Mucosa of descending colon (tissue), 3 donors: ENCODE results near the gene EXOC6B. TPM values are rescaled to one million over a fixed set of nuclear protein-coding genes. Genes with fewer than 3 reads are reported as not detected.

Experiments used
- ATAC-seq: fragments of 200-7000 bp; cut with Tn5 transposase; one replicate; pipeline ENCODE4 v1.9.1; 2020; ENCODE audit warnings: mild to moderate bottlenecking, moderate library complexity
- DNase-seq, 3 donors: peaks; one replicate each; pipeline ENCODE4 v3.0.0-alpha.2; 2020
- H3K36me3 ChIP-seq: fragments of 200-600 bp; one replicate; pipeline ENCODE4 v1.8.0; 2021; ENCODE audit warnings: low read depth, mild to moderate bottlenecking
- H3K4me1 ChIP-seq: fragments of 200-600 bp; one replicate; pipeline ENCODE4 v1.8.0; 2021; ENCODE audit warnings: low read depth, mild to moderate bottlenecking
- H3K4me3 ChIP-seq: fragments of 200-600 bp; one replicate; pipeline ENCODE4 v1.8.0; 2021; ENCODE audit warnings: mild to moderate bottlenecking
- H3K9me3 ChIP-seq: fragments of 200-600 bp; one replicate; pipeline ENCODE4 v1.8.0; 2021; ENCODE audit warnings: mild to moderate bottlenecking
- intact Hi-C, 2 donors: fragments of 100-400 bp; cut with DNase I in 1 of 2; cut with micrococcal nuclease in 1 of 2; formaldehyde crosslinking; loops; one replicate each; pipeline versions ENCODE4 v1.11.0 to v1.11.1; 2022; cut with DNase I, micrococcal nuclease
- total RNA-seq, 3 donors: library from RNA; stranded (reverse); fragmentation: NEBNext Ultra II Directional in 2 of 3; extraction: Animal tissue kit (Norgen Biotek cat#: 25700) in 2 of 3; gene quantifications; one replicate each; pipeline versions ENCODE4 v1.2.1 to v1.2.4, GENCODE V29; 2021 to 2023
- TF ChIP-seq, protein P1 (sequence below): fragments of 200-600 bp; IDR thresholded peaks from one replicate; pipeline ENCODE4 v1.8.0; 2022; ENCODE audit warnings: antibody characterized with exemption, mild to moderate bottlenecking
- donor health status: DM: no; HTN: no; CAD: no; lungs with moderate emphysema.
- donor health status: DM: no; HTN: no; CAD: no.
- donor health status: DM: no; HTN: yes; CAD: no.

The EXOC6B gene
- total RNA-seq, 3 donors from 2014 or later, result 19.4 to 52.4 (median 28.8) TPM

DNA sequence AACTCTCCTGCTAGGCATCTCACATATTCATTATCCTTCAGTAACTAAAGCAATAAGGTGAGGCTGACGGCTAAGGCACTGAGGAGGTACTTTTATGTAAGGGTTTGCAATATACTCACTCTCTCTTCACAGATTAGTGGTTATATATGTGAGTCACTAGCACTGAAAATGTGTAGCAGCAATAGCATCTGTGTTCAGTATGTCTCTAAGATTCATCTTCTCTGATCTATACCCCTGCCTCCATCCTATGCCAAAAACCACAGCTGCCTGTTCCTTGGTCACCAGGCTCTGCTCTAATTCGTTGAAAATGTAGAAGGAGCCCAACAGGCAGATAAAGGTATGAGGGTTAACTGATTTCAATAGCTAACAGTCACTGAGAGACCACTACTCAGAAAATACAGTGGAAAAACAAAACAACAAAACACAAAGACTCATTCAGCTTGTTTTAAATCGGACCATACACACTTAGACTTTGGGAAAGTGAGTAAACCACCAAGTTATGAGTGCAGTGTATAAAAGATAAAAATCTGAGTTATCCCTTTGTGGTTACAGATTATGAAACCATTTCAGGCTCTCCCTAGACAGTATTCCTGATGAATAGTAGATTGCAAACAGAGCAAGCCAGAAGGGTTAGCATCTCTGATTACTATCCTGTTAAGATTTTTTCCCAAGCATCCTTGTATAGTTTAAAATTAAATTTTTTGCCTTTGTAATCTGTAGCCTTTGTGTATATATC lies 602.8 kb downstream of the EXOC6B start:
- TF ChIP-seq, protein P1, sequence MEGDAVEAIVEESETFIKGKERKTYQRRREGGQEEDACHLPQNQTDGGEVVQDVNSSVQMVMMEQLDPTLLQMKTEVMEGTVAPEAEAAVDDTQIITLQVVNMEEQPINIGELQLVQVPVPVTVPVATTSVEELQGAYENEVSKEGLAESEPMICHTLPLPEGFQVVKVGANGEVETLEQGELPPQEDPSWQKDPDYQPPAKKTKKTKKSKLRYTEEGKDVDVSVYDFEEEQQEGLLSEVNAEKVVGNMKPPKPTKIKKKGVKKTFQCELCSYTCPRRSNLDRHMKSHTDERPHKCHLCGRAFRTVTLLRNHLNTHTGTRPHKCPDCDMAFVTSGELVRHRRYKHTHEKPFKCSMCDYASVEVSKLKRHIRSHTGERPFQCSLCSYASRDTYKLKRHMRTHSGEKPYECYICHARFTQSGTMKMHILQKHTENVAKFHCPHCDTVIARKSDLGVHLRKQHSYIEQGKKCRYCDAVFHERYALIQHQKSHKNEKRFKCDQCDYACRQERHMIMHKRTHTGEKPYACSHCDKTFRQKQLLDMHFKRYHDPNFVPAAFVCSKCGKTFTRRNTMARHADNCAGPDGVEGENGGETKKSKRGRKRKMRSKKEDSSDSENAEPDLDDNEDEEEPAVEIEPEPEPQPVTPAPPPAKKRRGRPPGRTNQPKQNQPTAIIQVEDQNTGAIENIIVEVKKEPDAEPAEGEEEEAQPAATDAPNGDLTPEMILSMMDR, result no peak
- ATAC-seq, result no peak
- no peak overlapping the region for H3K4me3 ChIP-seq
- intact Hi-C loops, result no loop called here
- DNase-seq, result no peak
- no peaks in the 10 kb centered on the region for H3K9me3 ChIP-seq
- no peaks in the 10 kb centered on the region for H3K36me3 ChIP-seq
- no peaks in the 10 kb centered on the region for H3K4me1 ChIP-seq

DNA sequence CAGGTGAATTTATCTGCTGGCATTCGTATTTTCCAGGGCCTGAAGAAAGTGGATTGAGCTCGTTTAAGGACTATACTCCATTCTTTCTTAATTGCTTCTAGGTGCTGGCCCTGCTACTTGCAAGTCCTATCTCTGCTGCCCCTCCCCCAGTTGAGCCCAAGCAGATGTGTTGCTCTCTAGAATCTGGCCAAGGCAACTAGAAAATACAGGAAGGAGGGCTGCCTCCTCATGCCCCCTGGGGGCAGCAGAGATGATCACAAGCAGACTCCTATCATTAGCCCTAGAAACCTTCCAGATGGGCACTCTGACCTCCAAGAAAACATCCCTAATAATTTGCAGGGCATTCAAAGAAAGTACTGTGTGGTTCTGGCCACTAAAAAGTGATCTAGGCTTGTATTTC lies 605.7 kb downstream of the EXOC6B start:
- TF ChIP-seq, protein P1, result no peak
- Histone ChIP-seq H3K4me3 (no peak overlapping the region), H3K9me3 (no peaks in the 10 kb centered on the region), H3K4me1 (no peaks in the 10 kb centered on the region), H3K36me3 (no peaks in the 10 kb centered on the region)
- no peak for ATAC-seq
- no peak for DNase-seq
- intact Hi-C loops, result no loop called here

DNA sequence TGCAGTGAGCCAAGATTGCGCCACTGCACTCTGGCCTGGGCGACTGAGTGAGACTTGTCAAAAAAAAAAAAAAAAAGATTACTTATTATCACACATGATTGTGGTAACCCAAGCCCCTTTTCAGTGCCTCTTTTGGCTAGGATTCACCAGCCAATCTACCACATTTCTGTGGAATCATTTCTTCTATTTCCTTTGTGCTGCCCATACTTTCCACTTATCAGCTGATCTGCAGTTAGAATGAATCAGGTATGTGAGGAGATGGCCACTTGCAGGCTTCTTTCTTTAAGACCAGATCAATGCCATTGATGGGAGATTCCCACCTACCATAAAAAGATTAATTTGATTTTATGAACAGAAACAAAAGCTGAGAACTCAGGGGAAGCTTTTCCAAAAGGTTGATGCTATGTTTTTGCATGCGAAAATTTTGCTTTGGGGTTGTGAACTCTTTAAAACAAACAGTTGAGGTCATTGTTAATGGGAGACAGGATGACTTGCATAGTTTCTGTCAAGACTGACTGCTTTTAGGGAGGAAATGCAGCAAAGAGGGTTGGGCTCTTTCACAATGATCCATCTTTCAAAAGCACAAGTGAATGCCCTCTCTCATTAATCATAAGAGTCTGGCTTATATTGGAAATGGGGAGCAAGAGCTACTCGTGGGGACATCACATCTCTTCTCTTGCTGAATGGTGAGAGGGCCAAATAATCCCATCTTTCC lies 611.2 kb downstream of the EXOC6B start:
- Histone ChIP-seq H3K36me3 (no peaks in the 10 kb centered on the region), H3K9me3 (no peaks in the 10 kb centered on the region), H3K4me3 (no peak overlapping the region), H3K4me1 (peaks cover 11% of the 10 kb centered on the region)
- DNase-seq (no peak), ATAC-seq (no peak)
- TF ChIP-seq, protein P1, result no peak
- intact Hi-C loops, result no loop called here

DNA sequence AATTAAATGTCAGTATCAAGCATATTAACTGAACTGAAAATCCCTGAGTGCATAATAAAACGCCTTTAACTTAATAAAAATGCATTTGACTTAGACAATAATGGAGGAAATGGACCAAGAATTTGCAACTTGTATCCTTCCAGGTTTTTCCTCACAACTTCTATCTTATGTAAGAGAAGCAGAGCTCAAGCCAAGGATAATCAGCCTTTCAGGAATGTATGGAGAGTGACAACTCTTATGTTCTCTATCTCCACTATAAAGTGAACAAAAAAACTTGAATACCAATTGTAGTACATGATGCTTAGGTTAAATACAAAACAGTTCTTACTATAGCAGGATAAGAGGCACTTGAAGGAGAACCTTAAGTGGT lies 613.4 kb downstream of the EXOC6B start:
- TF ChIP-seq, protein P1, result no peak
- Histone ChIP-seq H3K4me3 (no peak overlapping the region), H3K4me1 (peaks cover 11% of the 10 kb centered on the region), H3K36me3 (no peaks in the 10 kb centered on the region), H3K9me3 (no peaks in the 10 kb centered on the region)
- intact Hi-C loops, result no loop called here
- DNase-seq, result no peak
- ATAC-seq, result no peak

DNA sequence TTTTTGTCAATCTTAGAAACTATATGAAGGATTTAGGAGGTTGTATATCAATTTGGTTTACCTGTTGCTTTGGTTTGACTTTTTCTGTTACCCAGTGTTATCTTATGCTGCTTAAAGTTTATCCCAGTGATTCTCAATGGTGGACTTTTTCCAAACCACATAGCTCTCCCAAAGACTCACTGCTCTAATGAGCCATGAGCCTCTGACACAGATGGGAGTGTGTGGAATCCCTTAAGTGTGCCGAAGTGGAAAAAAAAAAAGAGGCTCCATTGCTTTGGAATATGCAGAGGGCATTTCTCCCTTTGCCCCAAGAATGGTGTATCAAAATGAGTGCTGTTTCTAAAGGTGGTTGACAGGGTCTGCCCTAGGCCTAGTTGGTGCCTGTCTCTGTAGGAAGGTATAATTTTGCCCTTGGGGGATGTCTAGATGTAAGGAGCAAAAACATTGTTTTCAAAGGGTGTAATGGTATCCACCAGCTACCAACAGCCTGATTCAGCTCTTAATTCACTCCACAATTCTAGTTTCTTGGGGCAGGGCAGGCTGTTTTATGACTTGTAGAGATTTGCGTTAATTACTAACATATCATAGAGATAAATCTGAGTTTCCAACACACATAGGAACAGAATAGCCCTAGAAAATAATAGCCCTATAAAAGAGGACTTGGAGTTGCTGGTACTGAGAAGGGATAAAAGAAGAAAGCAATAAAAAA lies 613.9 kb downstream of the EXOC6B start:
- Histone ChIP-seq H3K36me3 (no peaks in the 10 kb centered on the region), H3K9me3 (no peaks in the 10 kb centered on the region), H3K4me1 (peaks cover 11% of the 10 kb centered on the region), H3K4me3 (no peak overlapping the region)
- TF ChIP-seq, protein P1, result no peak
- ATAC-seq, result peak; percentile 57
- DNase-seq, result no peak
- intact Hi-C loops, result no loop called here
